ENCODE measurements around the gene EOMES. TPM values are rescaled to one million over a fixed set of nuclear protein-coding genes. Genes with fewer than 3 reads are reported as not detected.

The EOMES gene
- total RNA-seq, 1 donor from 2014 or later = not detected

DNA sequence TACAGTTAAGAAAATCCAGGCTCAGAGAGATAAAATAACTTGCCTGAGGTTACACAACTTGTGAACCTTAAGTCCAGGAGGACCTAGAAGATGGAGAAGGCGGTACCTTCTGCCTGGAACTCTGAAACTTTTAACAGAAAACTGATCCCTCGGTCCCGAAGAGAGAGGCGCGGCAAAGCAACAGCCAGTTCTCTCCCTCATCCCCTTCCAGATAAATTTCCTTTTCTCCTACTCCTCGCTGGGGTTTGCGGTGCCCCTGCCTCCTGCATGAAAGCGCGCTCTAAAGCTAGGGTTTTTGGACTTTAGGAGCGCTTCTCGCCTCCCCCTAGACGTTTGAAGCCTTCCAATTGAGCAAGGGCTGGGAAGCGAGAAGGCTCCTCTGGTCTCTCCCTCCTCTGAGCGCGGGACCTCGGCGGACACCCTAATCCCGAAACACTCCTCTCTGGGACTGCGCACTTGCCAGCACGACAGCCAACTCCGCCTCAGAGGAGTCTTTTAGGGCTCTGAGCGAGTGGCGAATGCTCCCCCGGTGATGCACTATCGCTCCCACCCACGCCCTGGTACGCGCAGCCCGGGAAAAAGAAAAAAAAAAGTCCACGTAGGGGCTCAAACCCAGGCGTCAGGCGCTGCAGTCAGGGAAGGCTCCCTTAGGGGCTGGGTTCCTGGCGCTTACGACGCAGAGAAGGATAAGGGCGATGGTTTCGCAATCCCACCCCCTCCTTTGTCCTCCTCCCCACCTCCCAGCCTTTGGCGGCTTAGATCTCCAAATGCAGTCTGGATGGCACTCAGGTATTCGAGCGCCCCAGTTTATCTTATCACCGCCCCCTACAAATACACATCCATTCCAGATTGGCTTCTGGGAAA lies 7.9 kb upstream of the EOMES start:
- DNase-seq (ENCODE audit: low read depth) (no peak), FAIRE-seq (no peak)
- Histone ChIP-seq H4K20me1 (ENCODE audit: insufficient read depth, low read length) (no peaks in the 10 kb centered on the region), H3K4me2 (ENCODE audit: low read length) (peak overlapping the region; percentile 77), H3K4me1 (ENCODE audit: insufficient read depth, low read length) (peaks cover 8% of the 10 kb centered on the region), H2AFZ (ENCODE audit: low read depth, low read length) (no peak overlapping the region), H3K27me3 (ENCODE audit: insufficient read depth, low read length) (peaks cover 78% of the 10 kb centered on the region), H3K4me3 (ENCODE audit: insufficient read depth, low read depth, low read length) (no peak overlapping the region), H3K9ac (ENCODE audit: low read length) (no peak overlapping the region), H3K9me3 (ENCODE audit: insufficient read depth, low read depth, low read length) (peaks cover 6% of the 10 kb centered on the region), H3K36me3 (ENCODE audit: insufficient read depth, low read length) (no peaks in the 10 kb centered on the region), H3K27ac (ENCODE audit: low read depth, low read length) (no peak overlapping the region), H3K79me2 (ENCODE audit: insufficient read depth, low read length) (no peaks in the 10 kb centered on the region)
- H3K9me3 Mint-ChIP-seq (ENCODE audit: unreplicated experiment) = peaks cover 5% of the 10 kb centered on the region
- TF ChIP-seq, protein P1, sequence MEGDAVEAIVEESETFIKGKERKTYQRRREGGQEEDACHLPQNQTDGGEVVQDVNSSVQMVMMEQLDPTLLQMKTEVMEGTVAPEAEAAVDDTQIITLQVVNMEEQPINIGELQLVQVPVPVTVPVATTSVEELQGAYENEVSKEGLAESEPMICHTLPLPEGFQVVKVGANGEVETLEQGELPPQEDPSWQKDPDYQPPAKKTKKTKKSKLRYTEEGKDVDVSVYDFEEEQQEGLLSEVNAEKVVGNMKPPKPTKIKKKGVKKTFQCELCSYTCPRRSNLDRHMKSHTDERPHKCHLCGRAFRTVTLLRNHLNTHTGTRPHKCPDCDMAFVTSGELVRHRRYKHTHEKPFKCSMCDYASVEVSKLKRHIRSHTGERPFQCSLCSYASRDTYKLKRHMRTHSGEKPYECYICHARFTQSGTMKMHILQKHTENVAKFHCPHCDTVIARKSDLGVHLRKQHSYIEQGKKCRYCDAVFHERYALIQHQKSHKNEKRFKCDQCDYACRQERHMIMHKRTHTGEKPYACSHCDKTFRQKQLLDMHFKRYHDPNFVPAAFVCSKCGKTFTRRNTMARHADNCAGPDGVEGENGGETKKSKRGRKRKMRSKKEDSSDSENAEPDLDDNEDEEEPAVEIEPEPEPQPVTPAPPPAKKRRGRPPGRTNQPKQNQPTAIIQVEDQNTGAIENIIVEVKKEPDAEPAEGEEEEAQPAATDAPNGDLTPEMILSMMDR (IDR thresholded peaks at IDR 0.05; ENCODE audit: insufficient read depth, low read depth, low read length) = no peak
- TF ChIP-seq EZH2 (IDR thresholded peaks at IDR 0.05; ENCODE audit: insufficient read depth, low read length) = peak; percentile 37
- peaks cover 4% of the 10 kb centered on the region for H3K4me1 Mint-ChIP-seq (ENCODE audit: low read depth, unreplicated experiment)
- peak overlapping the region; percentile 75 for H3K27ac Mint-ChIP-seq (ENCODE audit: unreplicated experiment)
- H3K36me3 Mint-ChIP-seq (ENCODE audit: low read depth, unreplicated experiment) = no peaks in the 10 kb centered on the region
- H3K27me3 Mint-ChIP-seq (ENCODE audit: low read depth, unreplicated experiment) = peaks cover 83% of the 10 kb centered on the region
- H3K4me3 Mint-ChIP-seq (ENCODE audit: unreplicated experiment) = no peak overlapping the region

DNA sequence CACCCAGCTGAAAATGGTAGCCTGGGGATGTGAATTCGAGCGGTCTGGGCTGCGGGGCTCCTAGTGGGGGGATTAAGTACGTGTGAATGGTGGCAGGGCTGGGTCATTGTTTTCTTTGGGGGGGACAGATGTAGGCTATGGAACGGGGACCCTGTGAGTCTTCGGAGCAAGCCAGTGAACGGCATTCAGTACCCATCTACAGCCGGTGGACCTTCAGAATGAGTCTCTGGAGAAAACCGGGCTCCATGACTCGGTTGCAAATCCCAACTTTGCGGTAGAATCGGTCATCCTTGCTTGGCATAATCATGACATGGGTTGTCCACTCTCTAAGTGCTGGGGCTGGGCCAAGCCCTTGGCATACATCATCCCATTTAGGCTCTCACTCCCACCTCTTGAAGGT lies 7.2 kb upstream of the EOMES start:
- Mint-ChIP-seq H3K36me3 (ENCODE audit: low read depth, unreplicated experiment) (no peaks in the 10 kb centered on the region), H3K4me3 (ENCODE audit: unreplicated experiment) (no peak overlapping the region), H3K27ac (ENCODE audit: unreplicated experiment) (peak overlapping the region; percentile 41), H3K27me3 (ENCODE audit: low read depth, unreplicated experiment) (peaks cover 89% of the 10 kb centered on the region), H3K9me3 (ENCODE audit: unreplicated experiment) (peaks cover 6% of the 10 kb centered on the region), H3K4me1 (ENCODE audit: low read depth, unreplicated experiment) (peaks cover 4% of the 10 kb centered on the region)
- Histone ChIP-seq H3K36me3 (ENCODE audit: insufficient read depth, low read length) (no peaks in the 10 kb centered on the region), H3K4me2 (ENCODE audit: low read length) (peak overlapping the region; percentile 77), H3K27me3 (ENCODE audit: insufficient read depth, low read length) (peaks cover 85% of the 10 kb centered on the region), H3K4me1 (ENCODE audit: insufficient read depth, low read length) (peaks cover 8% of the 10 kb centered on the region), H3K9ac (ENCODE audit: low read length) (no peak overlapping the region), H2AFZ (ENCODE audit: low read depth, low read length) (no peak overlapping the region), H4K20me1 (ENCODE audit: insufficient read depth, low read length) (no peaks in the 10 kb centered on the region), H3K79me2 (ENCODE audit: insufficient read depth, low read length) (no peaks in the 10 kb centered on the region), H3K9me3 (ENCODE audit: insufficient read depth, low read depth, low read length) (peaks cover 6% of the 10 kb centered on the region), H3K27ac (ENCODE audit: low read depth, low read length) (no peak overlapping the region), H3K4me3 (ENCODE audit: insufficient read depth, low read depth, low read length) (no peak overlapping the region)
- no peak for FAIRE-seq
- DNase-seq (ENCODE audit: low read depth) = no peak
- TF ChIP-seq, protein P1 (IDR thresholded peaks at IDR 0.05; ENCODE audit: insufficient read depth, low read depth, low read length) = no peak
- TF ChIP-seq EZH2 (IDR thresholded peaks at IDR 0.05; ENCODE audit: insufficient read depth, low read length) = peak; percentile 10
